Measurements from ENCODE around the gene RNF217.

- TF ChIP-seq CTCF (IDR thresholded peaks at IDR 0.05) (no peak), EP300 (IDR thresholded peaks at IDR 0.05; ENCODE audit: low read depth) (no peak), POLR2A (IDR thresholded peaks at IDR 0.05) (no peak)
These were observed 3.4 kb upstream of the RNF217 start for GRCh38 chr6:124958759-124959354.

All from transverse colon (tissue), 3 donors.